Memory B cell (primary cell): ENCODE measurements around the gene IDI2.
A peak's percentile ranks its signal among the peaks of the same experiment; 100 is the strongest.

Source experiments
- ATAC-seq: fragments of 150-1000 bp; cut with Tn5 transposase; 2 replicates; pipeline ENCODE4 v1.10.0; 2021; ENCODE audit warnings: low read depth, mild to moderate bottlenecking, moderate library complexity
- DNase-seq, 2 donors: peaks; one replicate each; pipeline ENCODE4 v3.0.0; 2022; ENCODE audit warnings: low spot score in 2 of 2
- H3K27ac Mint-ChIP-seq: one replicate; pipeline ENCODE4 v1.8.0; 2022; ENCODE audit warnings: mild to moderate bottlenecking, moderate library complexity, mixed read lengths
- H3K27me3 Mint-ChIP-seq: one replicate; pipeline ENCODE4 v1.8.0; 2022; ENCODE audit warnings: mixed read lengths
- H3K36me3 Mint-ChIP-seq: one replicate; pipeline ENCODE4 v1.8.0; 2022; ENCODE audit warnings: mild to moderate bottlenecking, mixed read lengths
- H3K4me1 Mint-ChIP-seq: one replicate; pipeline ENCODE4 v1.8.0; 2022; ENCODE audit warnings: mixed read lengths
- H3K4me3 Mint-ChIP-seq: one replicate; pipeline ENCODE4 v1.8.0; 2022; ENCODE audit warnings: mild to moderate bottlenecking, moderate library complexity, mixed read lengths
- H3K9me3 Mint-ChIP-seq: one replicate; pipeline ENCODE4 v1.8.0; 2022; ENCODE audit warnings: mixed read lengths

IDI2 gene

DNA sequence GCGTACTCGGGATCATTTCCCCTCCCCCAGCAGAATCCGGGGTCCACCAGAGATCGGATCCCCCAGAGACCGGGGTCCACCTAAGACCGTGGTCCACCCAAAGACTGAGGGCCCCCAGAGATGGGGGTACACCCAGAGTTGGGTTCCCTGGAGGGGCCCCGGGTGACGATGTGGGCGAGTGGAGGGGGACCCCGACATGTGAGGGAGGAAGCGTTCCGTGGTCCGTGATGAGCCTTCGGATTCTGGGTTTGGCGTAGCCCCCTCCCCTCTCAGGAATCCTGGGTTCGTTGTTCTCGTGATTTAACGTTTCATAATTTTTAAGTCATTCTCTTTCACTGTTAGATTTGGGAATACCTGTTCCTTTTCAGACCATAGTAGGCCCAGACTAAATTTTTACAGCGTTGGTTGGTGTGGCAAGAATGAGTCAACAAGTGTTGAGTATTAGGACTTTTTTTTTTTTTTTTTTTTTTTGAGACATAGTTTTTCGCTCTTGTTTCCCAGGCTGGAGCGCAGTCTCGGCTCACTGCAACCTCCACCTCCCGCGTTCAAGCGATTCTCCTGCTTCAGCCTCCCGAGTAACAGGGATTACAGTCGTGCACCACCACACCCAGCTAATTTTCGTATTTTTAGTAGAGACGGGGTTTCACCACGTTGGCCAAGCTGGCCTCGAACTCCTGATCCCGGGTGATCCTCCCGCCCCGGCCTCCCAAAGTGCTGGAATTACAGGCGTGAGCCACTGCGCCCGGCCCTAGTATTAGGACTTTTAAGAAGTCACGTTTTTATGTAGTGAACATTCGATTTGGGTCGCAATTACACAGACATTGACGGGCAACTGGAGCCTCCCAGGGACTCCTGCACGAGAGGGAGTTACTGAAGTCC, 36.8 kb downstream of the IDI2 start:
- DNase-seq (no peak), ATAC-seq (peak; percentile 1)
- no peaks in the 10 kb centered on the region for H3K9me3 Mint-ChIP-seq
- no peaks in the 10 kb centered on the region for H3K27me3 Mint-ChIP-seq
- H3K4me3 Mint-ChIP-seq = peak overlapping the region; percentile 97
- peaks cover 7% of the 10 kb centered on the region for H3K36me3 Mint-ChIP-seq
- H3K4me1 Mint-ChIP-seq = peaks cover 27% of the 10 kb centered on the region
- H3K27ac Mint-ChIP-seq = peak overlapping the region; percentile 96

GRCh38 chr10:987870-988666, 37.6 kb downstream of the IDI2 start, which contains the start of gene GTPBP4:
GTPBP4 (plus strand) TSS chr10:988434; CDS start chr10:988480, 46 bp downstream.
- DNase-seq (peak; percentile 88 to 91), ATAC-seq (peak; percentile 97)
- Mint-ChIP-seq H3K27me3 (no peaks in the 10 kb centered on the region), H3K4me3 (peak within 1 kb of the TSS; percentile 97), H3K27ac (peak within 1 kb of the TSS; percentile 96), H3K9me3 (no peaks in the 10 kb centered on the region), H3K36me3 (peaks cover 5% of the 10 kb centered on the region), H3K4me1 (peaks cover 27% of the 10 kb centered on the region)

DNA sequence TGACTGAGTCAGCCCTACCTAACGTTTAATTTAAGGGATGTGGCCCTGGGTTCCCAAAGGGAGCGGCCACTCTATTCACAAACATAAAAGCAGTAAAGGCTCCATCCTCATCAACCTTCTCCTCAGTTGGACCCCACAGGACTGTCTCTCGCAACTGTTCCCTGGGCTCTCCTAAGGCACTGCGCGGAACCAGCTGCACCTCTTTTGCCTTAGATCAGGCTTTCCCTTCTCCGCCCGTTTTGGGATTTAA, 38.1 kb downstream of the IDI2 start:
- Mint-ChIP-seq H3K36me3 (peaks cover 3% of the 10 kb centered on the region), H3K27ac (peak overlapping the region; percentile 96), H3K27me3 (no peaks in the 10 kb centered on the region), H3K9me3 (no peaks in the 10 kb centered on the region), H3K4me3 (peak overlapping the region; percentile 97), H3K4me1 (peaks cover 27% of the 10 kb centered on the region)
- ATAC-seq (no peak), DNase-seq (no peak)

DNA sequence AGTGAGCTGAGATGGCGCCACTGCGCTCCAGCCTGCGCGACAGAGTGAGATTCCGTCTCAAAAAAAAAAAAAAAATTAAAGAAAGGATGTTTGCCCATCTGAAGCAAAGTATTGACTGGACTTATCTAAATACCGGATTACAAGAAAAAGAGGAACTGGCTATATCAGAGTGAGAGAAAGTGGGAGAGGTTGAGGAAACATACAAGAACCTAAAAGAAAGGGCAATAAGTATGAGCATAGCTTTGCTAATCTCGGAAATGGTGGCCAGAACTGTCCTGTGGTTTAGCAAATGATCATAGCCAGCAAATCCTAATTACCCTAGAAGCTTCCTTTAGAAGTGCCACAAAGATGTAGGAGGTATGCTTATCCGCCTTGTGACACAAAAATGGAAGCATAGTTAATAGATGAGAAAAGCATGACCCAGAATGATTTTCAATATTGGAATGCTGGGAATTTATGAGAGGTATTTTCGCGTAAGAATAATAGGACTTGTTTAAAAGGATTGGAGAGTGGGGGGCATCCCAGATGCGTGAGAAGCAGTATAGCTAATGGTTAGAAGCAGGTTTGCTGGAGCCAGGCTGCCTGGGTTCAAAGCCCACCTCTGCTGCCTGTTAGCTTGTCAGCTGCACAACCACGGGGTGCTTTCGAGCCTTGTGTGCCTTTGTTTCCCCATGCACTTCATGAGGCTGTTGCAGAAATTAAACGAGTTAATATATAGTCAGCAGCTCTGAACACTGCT, 38.6 kb downstream of the IDI2 start:
- no peak for ATAC-seq
- Mint-ChIP-seq H3K9me3 (no peaks in the 10 kb centered on the region), H3K27me3 (no peaks in the 10 kb centered on the region), H3K27ac (peak overlapping the region; percentile 96), H3K36me3 (peaks cover 3% of the 10 kb centered on the region), H3K4me1 (peaks cover 27% of the 10 kb centered on the region), H3K4me3 (peak overlapping the region; percentile 97)
- no peak for DNase-seq

DNA sequence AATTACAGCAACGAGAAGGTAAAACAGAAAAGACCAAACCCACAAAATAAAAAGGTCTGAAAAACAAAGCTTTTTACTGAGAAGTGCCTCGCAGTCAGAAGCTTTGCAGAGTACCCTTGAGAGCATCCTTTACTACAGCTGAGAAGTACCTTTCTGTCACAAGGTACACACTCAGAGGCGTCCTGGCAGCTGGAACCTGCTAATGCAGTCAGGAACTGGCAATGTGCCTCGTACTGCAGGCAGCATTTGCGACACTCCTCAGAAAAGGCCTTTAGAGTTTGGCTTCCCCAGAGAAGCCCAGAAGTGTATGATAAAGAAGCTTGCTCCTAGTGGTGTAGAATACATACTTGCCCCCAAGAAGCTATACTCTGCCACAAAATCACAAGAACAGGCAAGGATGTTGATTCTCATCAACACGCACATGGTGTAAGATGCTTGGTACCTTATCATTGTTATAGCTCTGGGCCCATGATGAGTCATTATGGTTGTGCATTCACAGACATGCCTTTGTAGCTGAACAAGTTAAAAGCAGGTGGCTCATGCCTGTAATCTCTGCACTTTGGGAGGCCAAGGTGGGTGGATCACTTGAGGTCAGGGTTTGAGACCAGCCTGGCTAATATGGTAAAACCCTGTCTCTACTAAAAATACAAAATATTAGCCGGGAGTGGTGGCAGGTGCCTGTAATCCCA, 39.4 kb downstream of the IDI2 start:
- DNase-seq (no peak), ATAC-seq (no peak)
- H3K27me3 Mint-ChIP-seq = no peaks in the 10 kb centered on the region
- H3K36me3 Mint-ChIP-seq = peaks cover 3% of the 10 kb centered on the region
- peaks cover under 1% of the 10 kb centered on the region for H3K9me3 Mint-ChIP-seq
- H3K4me3 Mint-ChIP-seq = peak overlapping the region; percentile 21
- H3K4me1 Mint-ChIP-seq = peaks cover 27% of the 10 kb centered on the region
- no peak overlapping the region for H3K27ac Mint-ChIP-seq

- Mint-ChIP-seq H3K4me3 (no peak overlapping the region), H3K27ac (no peak overlapping the region), H3K36me3 (peaks cover 10% of the 10 kb centered on the region), H3K27me3 (no peaks in the 10 kb centered on the region), H3K9me3 (peaks cover 7% of the 10 kb centered on the region), H3K4me1 (peaks cover 21% of the 10 kb centered on the region)
- DNase-seq = no peak
- no peak for ATAC-seq
Observed at GRCh38 chr10:985361-985760, 40.3 kb downstream of the IDI2 start.

DNA sequence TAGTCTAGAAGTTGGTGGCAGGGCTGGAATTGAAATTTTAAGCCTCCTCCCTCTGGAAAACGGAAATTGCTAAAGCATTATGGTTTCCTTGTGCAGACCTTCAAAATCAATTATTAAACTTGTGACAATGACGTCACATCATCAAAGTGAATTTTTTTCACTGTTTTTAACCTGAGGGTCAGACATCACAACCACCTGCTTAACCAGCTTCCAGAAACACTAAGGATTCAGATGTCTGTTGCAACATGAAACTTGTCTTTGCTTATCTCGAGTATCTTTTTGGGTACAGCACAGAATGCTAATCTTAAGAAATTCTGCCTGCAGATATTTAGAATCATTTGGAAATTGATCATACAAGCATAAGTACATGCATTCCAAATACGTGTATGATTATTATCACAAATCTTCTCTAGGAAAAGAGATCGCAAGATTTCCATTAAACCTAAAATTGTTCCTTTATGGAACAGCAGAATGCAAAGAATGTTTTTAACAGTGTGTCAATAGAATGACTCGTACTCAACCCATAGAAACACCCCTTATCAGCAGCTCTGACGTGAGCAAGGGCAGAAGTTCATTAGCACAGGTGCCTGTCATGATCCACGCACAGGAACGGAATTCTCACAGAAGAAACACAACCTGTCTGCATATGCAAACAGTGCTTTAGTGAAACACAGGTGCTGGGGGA, 41.5 kb downstream of the IDI2 start:
- H3K36me3 Mint-ChIP-seq = peaks cover 9% of the 10 kb centered on the region
- DNase-seq (no peak), ATAC-seq (no peak)
- peaks cover 11% of the 10 kb centered on the region for H3K4me1 Mint-ChIP-seq
- H3K4me3 Mint-ChIP-seq = no peak overlapping the region
- H3K27ac Mint-ChIP-seq = no peak overlapping the region
- no peaks in the 10 kb centered on the region for H3K27me3 Mint-ChIP-seq
- H3K9me3 Mint-ChIP-seq = peaks cover 7% of the 10 kb centered on the region

GRCh38 chr10:983401-983800, 42.3 kb downstream of the IDI2 start:
- H3K9me3 Mint-ChIP-seq = peaks cover 13% of the 10 kb centered on the region
- ATAC-seq (no peak), DNase-seq (no peak)
- no peak overlapping the region for H3K4me3 Mint-ChIP-seq
- no peak overlapping the region for H3K27ac Mint-ChIP-seq
- peaks cover 10% of the 10 kb centered on the region for H3K4me1 Mint-ChIP-seq
- H3K27me3 Mint-ChIP-seq = no peaks in the 10 kb centered on the region
- peaks cover 10% of the 10 kb centered on the region for H3K36me3 Mint-ChIP-seq

- Mint-ChIP-seq H3K4me1 (no peaks in the 10 kb centered on the region), H3K4me3 (no peak overlapping the region), H3K9me3 (peaks cover 20% of the 10 kb centered on the region), H3K36me3 (peaks cover 18% of the 10 kb centered on the region), H3K27me3 (no peaks in the 10 kb centered on the region), H3K27ac (no peak overlapping the region)
- ATAC-seq = no peak
- DNase-seq = no peak
Observed at GRCh38 chr10:980468-981093, 45.1 kb downstream of the IDI2 start.

GRCh38 chr10:978826-979421, 46.7 kb downstream of the IDI2 start:
- no peak overlapping the region for H3K27ac Mint-ChIP-seq
- no peak overlapping the region for H3K4me3 Mint-ChIP-seq
- ATAC-seq = no peak
- peaks cover 18% of the 10 kb centered on the region for H3K36me3 Mint-ChIP-seq
- H3K4me1 Mint-ChIP-seq = no peaks in the 10 kb centered on the region
- peaks cover 20% of the 10 kb centered on the region for H3K9me3 Mint-ChIP-seq
- DNase-seq = no peak
- H3K27me3 Mint-ChIP-seq = no peaks in the 10 kb centered on the region

DNA sequence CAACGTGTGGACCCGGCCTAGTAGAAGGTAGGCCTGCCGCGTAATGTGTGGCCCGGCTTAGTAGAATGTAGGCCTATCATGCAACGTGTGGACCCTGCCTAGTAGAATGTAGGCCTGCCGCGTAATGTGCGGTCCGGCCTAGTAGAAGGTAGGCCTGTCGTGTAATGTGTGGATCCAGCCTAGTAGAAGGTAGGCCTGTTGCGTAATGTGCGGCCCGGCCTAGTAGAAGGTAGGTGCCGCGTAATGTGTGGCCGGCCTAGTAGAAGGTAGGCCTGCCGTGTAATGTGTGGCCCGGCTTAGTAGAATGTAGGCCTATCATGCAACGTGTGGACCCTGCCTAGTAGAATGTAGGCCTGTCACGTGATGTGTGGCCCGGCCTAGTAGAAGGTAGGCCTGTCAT, 49.3 kb downstream of the IDI2 start:
- Mint-ChIP-seq H3K27ac (no peak overlapping the region), H3K4me1 (peaks cover 4% of the 10 kb centered on the region), H3K4me3 (no peak overlapping the region), H3K27me3 (peaks cover 4% of the 10 kb centered on the region), H3K36me3 (peaks cover 18% of the 10 kb centered on the region), H3K9me3 (peaks cover 20% of the 10 kb centered on the region)
- no peak for DNase-seq
- no peak for ATAC-seq

GRCh38 chr10:974785-975074, 50.9 kb downstream of the IDI2 start:
- Mint-ChIP-seq H3K27ac (no peak overlapping the region), H3K4me1 (peaks cover 4% of the 10 kb centered on the region), H3K4me3 (no peak overlapping the region), H3K36me3 (peaks cover 11% of the 10 kb centered on the region), H3K9me3 (peaks cover 13% of the 10 kb centered on the region), H3K27me3 (peaks cover 4% of the 10 kb centered on the region)
- no peak for ATAC-seq
- DNase-seq = no peak
